Liver (tissue), 9 donors: ENCODE results near the gene DOCK1. TPM values are rescaled to one million over a fixed set of nuclear protein-coding genes. Genes with fewer than 3 reads are reported as not detected.

Experiments used
- DNase-seq: peaks from one replicate; pipeline ENCODE4 v3.0.0-alpha.2; 2017; ENCODE audit warnings: low spot score
- H3K27ac ChIP-seq, 2 donors: one replicate each; pipeline ENCODE4 v1.7.0; 2013; ENCODE audit warnings: inconsistent platforms in 2 of 2, low read length in 2 of 2, control low read depth in 1 of 2, low read depth in 1 of 2, mild to moderate bottlenecking in 1 of 2
- H3K27me3 ChIP-seq, 4 donors: one replicate each; pipeline versions ENCODE4 v1.6.1 to v1.7.0; 2013; ENCODE audit warnings: low read length in 3 of 4, inconsistent platforms in 1 of 4, mild to moderate bottlenecking in 1 of 4, moderate library complexity in 1 of 4; ENCODE audit not compliant: control insufficient read depth in 4 of 4, insufficient read depth in 4 of 4
- H3K36me3 ChIP-seq, 4 donors: one replicate each; pipeline versions ENCODE4 v1.6.1 to v1.7.0; 2013; ENCODE audit warnings: low read length in 3 of 4, mild to moderate bottlenecking in 3 of 4, low read depth in 1 of 4, moderate library complexity in 1 of 4; ENCODE audit not compliant: control insufficient read depth in 4 of 4, insufficient read depth in 3 of 4
- H3K4me1 ChIP-seq, 4 donors: one replicate each; pipeline versions ENCODE4 v1.6.1 to v1.7.0; 2013; ENCODE audit warnings: low read length in 3 of 4, mild to moderate bottlenecking in 3 of 4, moderate library complexity in 1 of 4; ENCODE audit not compliant: control insufficient read depth in 4 of 4, insufficient read depth in 4 of 4
- H3K4me3 ChIP-seq, 3 donors: one replicate each; pipeline versions ENCODE4 v1.6.1 to v1.7.0; 2013; ENCODE audit warnings: low read length in 3 of 3, control low read depth in 1 of 3, low read depth in 1 of 3, mild to moderate bottlenecking in 1 of 3
- H3K9ac ChIP-seq, 2 donors: one replicate each; pipeline ENCODE4 v1.7.0; 2013; ENCODE audit warnings: low read length in 2 of 2, mild to moderate bottlenecking in 2 of 2, moderate library complexity in 2 of 2, control low read depth in 1 of 2, low read depth in 1 of 2
- H3K9me3 ChIP-seq, 4 donors: one replicate each; pipeline versions ENCODE4 v1.6.1 to v1.7.0; 2013; ENCODE audit warnings: low read length in 3 of 4; ENCODE audit not compliant: control insufficient read depth in 4 of 4
- ATF3 ChIP-seq: IDR thresholded peaks from 2 replicates; pipeline ENCODE4 v1.6.1; 2016; ENCODE audit warnings: antibody characterized with exemption
- CTCF ChIP-seq: fragments of 150-350 bp; IDR thresholded peaks from 2 replicates; pipeline ENCODE4 v1.5.1; 2017; ENCODE audit warnings: improper control_type of control experiment, low read depth, low read length; ENCODE audit not compliant: missing input control
- EGR1 ChIP-seq, 2 donors: IDR thresholded peaks; 2 replicates each; pipeline ENCODE4 v1.6.1; 2016 to 2018; ENCODE audit warnings: antibody characterized with exemption in 2 of 2, low read depth in 2 of 2
- FOXA1 ChIP-seq: IDR thresholded peaks from 2 replicates; pipeline ENCODE4 v1.6.1; 2016; ENCODE audit warnings: antibody characterized with exemption
- FOXA2 ChIP-seq: IDR thresholded peaks from 2 replicates; pipeline ENCODE4 v1.6.1; 2016; ENCODE audit warnings: antibody characterized with exemption
- GABPA ChIP-seq, 2 donors: IDR thresholded peaks in 1 of 2; conservative IDR thresholded peaks in 1 of 2; 2 replicates each; pipeline ENCODE4 v1.6.1; 2016; ENCODE audit warnings: antibody characterized with exemption in 2 of 2, mild to moderate bottlenecking in 1 of 2, moderate library complexity in 1 of 2
- HNF4A ChIP-seq, 2 donors: conservative IDR thresholded peaks; 2 replicates each; pipeline ENCODE4 v1.6.1; 2016; ENCODE audit warnings: antibody characterized with exemption in 2 of 2, mild to moderate bottlenecking in 2 of 2
- JUND ChIP-seq, 2 donors: IDR thresholded peaks; 2 replicates each; pipeline ENCODE4 v1.6.1; 2016; ENCODE audit warnings: antibody characterized with exemption in 2 of 2
- MAX ChIP-seq: IDR thresholded peaks from 2 replicates; pipeline ENCODE4 v1.6.1; 2016; ENCODE audit warnings: antibody characterized with exemption
- NR2F2 ChIP-seq: IDR thresholded peaks from 2 replicates; pipeline ENCODE4 v1.6.1; 2016; ENCODE audit warnings: antibody characterized with exemption
- RAD21 ChIP-seq, 2 donors: IDR thresholded peaks; 2 replicates each; pipeline ENCODE4 v1.6.1; 2016; ENCODE audit warnings: antibody characterized with exemption in 2 of 2, mild to moderate bottlenecking in 2 of 2
- RXRA ChIP-seq, 2 donors: IDR thresholded peaks; 2 replicates each; pipeline ENCODE4 v1.6.1; 2017 to 2018; ENCODE audit warnings: antibody characterized with exemption in 2 of 2, mild to moderate bottlenecking in 1 of 2
- SP1 ChIP-seq: IDR thresholded peaks from 2 replicates; pipeline ENCODE4 v1.6.1; 2018; ENCODE audit warnings: antibody characterized with exemption, mild to moderate bottlenecking
- TAF1 ChIP-seq: conservative IDR thresholded peaks from 2 replicates; pipeline ENCODE4 v1.6.1; 2016; ENCODE audit warnings: antibody characterized with exemption, mild to moderate bottlenecking
- YY1 ChIP-seq: IDR thresholded peaks from 2 replicates; pipeline ENCODE4 v1.6.1; 2016; ENCODE audit warnings: antibody characterized with exemption, mild to moderate bottlenecking
- ZBTB33 ChIP-seq: IDR thresholded peaks from 2 replicates; pipeline ENCODE4 v1.6.1; 2016; ENCODE audit warnings: antibody characterized with exemption
- WGBS: extraction: QIAGEN DNeasy Blood & Tissue Kit; methylation state at CpG from one replicate; pipeline ENCODE4 v1.1.7; 2013; 5-methylcytosine and 5-hydroxymethylcytosine counted together
- polyA plus RNA-seq, 2 donors: library from polyadenylated mRNA; stranded (reverse) in 1 of 2; unstranded in 1 of 2; fragments of 200-250 nt in 1 of 2; fragments of >200 nt in 1 of 2; fragmentation: Nextera tagmentation in 1 of 2; extraction: Ambion mirVana in 1 of 2; gene quantifications; one replicate each; pipeline versions ENCODE4 v1.2.1 to v1.2.3, GENCODE V29; 2013 to 2015
- total RNA-seq, 2 donors: library from RNA; depleted of rRNA; stranded (reverse); fragments of >200 nt; gene quantifications; one replicate each; pipeline ENCODE4 v1.2.3, GENCODE V29; 2014
- donor health status: healthy.
- donor health status: healthy.
- donor health status: healthy.
- donor health status: healthy.
- donor health status: healthy.

DOCK1 gene
- total and polyA plus RNA-seq, 4 donors: 3.8 to 28.8 (median 9.1) TPM

GRCh38 chr10:127133672-127134500 is 228.7 kb downstream of the DOCK1 start:
- DNase-seq: no peak
- no peak overlapping the region for H3K9ac ChIP-seq
- 63% methylated on average over 2 of the region's 2 CpGs for WGBS

GRCh38 chr10:127135844-127136577 is 230.8 kb downstream of the DOCK1 start:
- Histone ChIP-seq H3K9me3 (no peaks in the 10 kb centered on the region), H3K4me3 (no peak overlapping the region), H3K9ac (no peak overlapping the region), H3K36me3 (peaks cover 0 to 8% (median 3%) of the 10 kb centered on the region in 4 donors), H3K27ac (no peak overlapping the region), H3K27me3 (no peaks in the 10 kb centered on the region), H3K4me1 (no peaks in the 10 kb centered on the region)
- WGBS: 85% methylated on average over 6 of the region's 6 CpGs
- DNase-seq: no peak
- no peak for TF ChIP-seq ZBTB33
- no peak for TF ChIP-seq SP1
- no peak for TF ChIP-seq YY1
- no peak for TF ChIP-seq GABPA (IDR thresholded peaks at IDR 0.05 in 1 of 2, conservative IDR thresholded peaks at IDR 0.05 in 1 of 2)
- no peak for TF ChIP-seq FOXA1
- no peak for TF ChIP-seq ATF3
- no peak for TF ChIP-seq CTCF
- TF ChIP-seq TAF1: no peak
- no peak for TF ChIP-seq RXRA (IDR thresholded peaks at IDR 0.05)
- TF ChIP-seq EGR1 (IDR thresholded peaks at IDR 0.05; ENCODE audit: low read depth in 2 of 2): no peak
- TF ChIP-seq JUND (IDR thresholded peaks at IDR 0.05): no peak

More at GRCh38 chr10:127133672-127134500, 228.7 kb downstream of the DOCK1 start:
- peaks cover 0 to 11% (median 5%) of the 10 kb centered on the region in 4 donors for H3K36me3 ChIP-seq
- H3K9me3 ChIP-seq: no peaks in the 10 kb centered on the region
- H3K4me3 ChIP-seq: no peak overlapping the region
- TF ChIP-seq RXRA (IDR thresholded peaks at IDR 0.05) (peak in 1 of 2 donors; percentile 37), HNF4A (conservative IDR thresholded peaks at IDR 0.05) (peak; percentile 33 to 56), TAF1 (no peak), NR2F2 (no peak), CTCF (no peak), ZBTB33 (no peak), FOXA1 (no peak), RAD21 (IDR thresholded peaks at IDR 0.05) (no peak), GABPA (IDR thresholded peaks at IDR 0.05 in 1 of 2, conservative IDR thresholded peaks at IDR 0.05 in 1 of 2) (no peak), MAX (no peak), YY1 (peak; percentile 21), FOXA2 (peak; percentile 62)
- no peaks in the 10 kb centered on the region for H3K27me3 ChIP-seq
- no peaks in the 10 kb centered on the region for H3K4me1 ChIP-seq
- no peak overlapping the region for H3K27ac ChIP-seq
